T-helper 2 cell treated with Interferon-gamma antibody and Interleukin-4, amounts not matched to agents 5 μg/mL and 100 μg/mL, for 36 hours (primary cell): ENCODE results near the gene MTA3.

Source experiments
- DNase-seq: peaks from one replicate; pipeline ENCODE4 v3.0.0; 2021; ENCODE audit warnings: low spot score
- H3K27ac Mint-ChIP-seq: one replicate; pipeline ENCODE4 v1.8.0; 2021; ENCODE audit warnings: mild to moderate bottlenecking, mixed read lengths
- H3K27me3 Mint-ChIP-seq: one replicate; pipeline ENCODE4 v1.8.0; 2021; ENCODE audit warnings: low read depth, mixed read lengths
- H3K36me3 Mint-ChIP-seq: one replicate; pipeline ENCODE4 v1.8.0; 2021; ENCODE audit warnings: low read depth, mixed read lengths
- H3K4me1 Mint-ChIP-seq: one replicate; pipeline ENCODE4 v1.8.0; 2021; ENCODE audit warnings: low read depth, mixed read lengths
- H3K4me3 Mint-ChIP-seq: one replicate; pipeline ENCODE4 v1.8.0; 2022; ENCODE audit warnings: mild to moderate bottlenecking, moderate library complexity, mixed read lengths
- H3K9me3 Mint-ChIP-seq: one replicate; pipeline ENCODE4 v1.8.0; 2021; ENCODE audit warnings: mixed read lengths

MTA3 gene

GRCh38 chr2:42764901-42765300 is 196.5 kb downstream of the MTA3 start:
- no peak overlapping the region for H3K27ac Mint-ChIP-seq
- no peak for DNase-seq
- H3K27me3 Mint-ChIP-seq = no peaks in the 10 kb centered on the region
- H3K4me1 Mint-ChIP-seq = no peaks in the 10 kb centered on the region
- H3K4me3 Mint-ChIP-seq = no peak overlapping the region
- peaks cover 1% of the 10 kb centered on the region for H3K36me3 Mint-ChIP-seq
- H3K9me3 Mint-ChIP-seq = no peaks in the 10 kb centered on the region

GRCh38 chr2:42765686-42766085 is 197.3 kb downstream of the MTA3 start:
- H3K27me3 Mint-ChIP-seq = no peaks in the 10 kb centered on the region
- no peaks in the 10 kb centered on the region for H3K4me1 Mint-ChIP-seq
- no peaks in the 10 kb centered on the region for H3K9me3 Mint-ChIP-seq
- H3K4me3 Mint-ChIP-seq = no peak overlapping the region
- H3K36me3 Mint-ChIP-seq = peaks cover 1% of the 10 kb centered on the region
- no peak overlapping the region for H3K27ac Mint-ChIP-seq
- no peak for DNase-seq

- Mint-ChIP-seq H3K4me3 (no peak overlapping the region), H3K36me3 (peaks cover 1% of the 10 kb centered on the region), H3K27me3 (no peaks in the 10 kb centered on the region), H3K9me3 (no peaks in the 10 kb centered on the region), H3K27ac (no peak overlapping the region), H3K4me1 (no peaks in the 10 kb centered on the region)
- DNase-seq = no peak
These were observed 198.9 kb downstream of the MTA3 start for GRCh38 chr2:42767080-42767898.

GRCh38 chr2:42767899-42768705 is 199.7 kb downstream of the MTA3 start:
- no peak overlapping the region for H3K4me3 Mint-ChIP-seq

GRCh38 chr2:42768706-42769256 is 200.3 kb downstream of the MTA3 start:
- no peaks in the 10 kb centered on the region for H3K4me1 Mint-ChIP-seq
- H3K27ac Mint-ChIP-seq = no peak overlapping the region
- H3K4me3 Mint-ChIP-seq = no peak overlapping the region
- no peak for DNase-seq
- H3K27me3 Mint-ChIP-seq = no peaks in the 10 kb centered on the region
- H3K36me3 Mint-ChIP-seq = no peaks in the 10 kb centered on the region
- H3K9me3 Mint-ChIP-seq = no peaks in the 10 kb centered on the region

More at GRCh38 chr2:42767899-42768705, 199.7 kb downstream of the MTA3 start:
- H3K36me3 Mint-ChIP-seq = no peaks in the 10 kb centered on the region
- no peak for DNase-seq
- no peaks in the 10 kb centered on the region for H3K27me3 Mint-ChIP-seq
- no peaks in the 10 kb centered on the region for H3K4me1 Mint-ChIP-seq
- H3K27ac Mint-ChIP-seq = no peak overlapping the region
- H3K9me3 Mint-ChIP-seq = no peaks in the 10 kb centered on the region

- no peaks in the 10 kb centered on the region for H3K27me3 Mint-ChIP-seq
- no peak overlapping the region for H3K4me3 Mint-ChIP-seq
- no peaks in the 10 kb centered on the region for H3K4me1 Mint-ChIP-seq
- H3K27ac Mint-ChIP-seq = no peak overlapping the region
- DNase-seq = no peak
- no peaks in the 10 kb centered on the region for H3K9me3 Mint-ChIP-seq
- H3K36me3 Mint-ChIP-seq = no peaks in the 10 kb centered on the region
These were observed 201.3 kb downstream of the MTA3 start for GRCh38 chr2:42769583-42770287.

GRCh38 chr2:42770288-42771131 is 202.1 kb downstream of the MTA3 start:
- H3K27ac Mint-ChIP-seq = no peak overlapping the region
- H3K4me1 Mint-ChIP-seq = peaks cover 1% of the 10 kb centered on the region
- no peaks in the 10 kb centered on the region for H3K9me3 Mint-ChIP-seq
- no peak for DNase-seq
- no peaks in the 10 kb centered on the region for H3K36me3 Mint-ChIP-seq
- no peaks in the 10 kb centered on the region for H3K27me3 Mint-ChIP-seq
- H3K4me3 Mint-ChIP-seq = no peak overlapping the region

- H3K36me3 Mint-ChIP-seq = no peaks in the 10 kb centered on the region
- H3K9me3 Mint-ChIP-seq = no peaks in the 10 kb centered on the region
- H3K27me3 Mint-ChIP-seq = no peaks in the 10 kb centered on the region
- H3K4me3 Mint-ChIP-seq = no peak overlapping the region
- H3K4me1 Mint-ChIP-seq = peaks cover 6% of the 10 kb centered on the region
- no peak for DNase-seq
- H3K27ac Mint-ChIP-seq = no peak overlapping the region
These were observed 203.2 kb downstream of the MTA3 start for GRCh38 chr2:42771546-42772153.

GRCh38 chr2:42775186-42775585 is 206.8 kb downstream of the MTA3 start:
- Mint-ChIP-seq H3K4me3 (no peak overlapping the region), H3K4me1 (peaks cover 6% of the 10 kb centered on the region), H3K9me3 (peaks cover 8% of the 10 kb centered on the region)

GRCh38 chr2:42775810-42776209 is 207.4 kb downstream of the MTA3 start:
- Mint-ChIP-seq H3K36me3 (peaks cover 6% of the 10 kb centered on the region), H3K4me3 (no peak overlapping the region), H3K27ac (no peak overlapping the region), H3K4me1 (peaks cover 6% of the 10 kb centered on the region), H3K9me3 (peaks cover 8% of the 10 kb centered on the region), H3K27me3 (no peaks in the 10 kb centered on the region)
- DNase-seq = no peak

More at GRCh38 chr2:42775186-42775585, 206.8 kb downstream of the MTA3 start:
- Mint-ChIP-seq H3K36me3 (peaks cover 4% of the 10 kb centered on the region), H3K27ac (no peak overlapping the region), H3K27me3 (no peaks in the 10 kb centered on the region)
- DNase-seq = no peak

GRCh38 chr2:42777883-42778805 is 209.7 kb downstream of the MTA3 start:
- Mint-ChIP-seq H3K27me3 (no peaks in the 10 kb centered on the region), H3K9me3 (peaks cover 12% of the 10 kb centered on the region), H3K4me1 (peaks cover 6% of the 10 kb centered on the region), H3K27ac (no peak overlapping the region), H3K36me3 (peaks cover 6% of the 10 kb centered on the region), H3K4me3 (no peak overlapping the region)
- DNase-seq = no peak

GRCh38 chr2:42781181-42781580 is 212.7 kb downstream of the MTA3 start:
- DNase-seq = no peak
- peaks cover 1% of the 10 kb centered on the region for H3K4me1 Mint-ChIP-seq
- peaks cover 6% of the 10 kb centered on the region for H3K36me3 Mint-ChIP-seq
- H3K27ac Mint-ChIP-seq = no peak overlapping the region
- peaks cover 12% of the 10 kb centered on the region for H3K9me3 Mint-ChIP-seq
- H3K4me3 Mint-ChIP-seq = no peak overlapping the region
- no peaks in the 10 kb centered on the region for H3K27me3 Mint-ChIP-seq
